GM18861 (cell line): ENCODE measurements around the gene PM20D2.
"Not testable (repeated sequence)": the region's sequence is repeated elsewhere in the genome, so short reads cannot be mapped to it uniquely, and the experiment has no call there.

Experiments
- ATAC-seq: cut with Tn5 transposase; IDR thresholded peaks from one replicate; pipeline ENCODE4 v1.9.1; 2021; ENCODE audit not compliant: unreplicated experiment

Gene PM20D2, protein sequence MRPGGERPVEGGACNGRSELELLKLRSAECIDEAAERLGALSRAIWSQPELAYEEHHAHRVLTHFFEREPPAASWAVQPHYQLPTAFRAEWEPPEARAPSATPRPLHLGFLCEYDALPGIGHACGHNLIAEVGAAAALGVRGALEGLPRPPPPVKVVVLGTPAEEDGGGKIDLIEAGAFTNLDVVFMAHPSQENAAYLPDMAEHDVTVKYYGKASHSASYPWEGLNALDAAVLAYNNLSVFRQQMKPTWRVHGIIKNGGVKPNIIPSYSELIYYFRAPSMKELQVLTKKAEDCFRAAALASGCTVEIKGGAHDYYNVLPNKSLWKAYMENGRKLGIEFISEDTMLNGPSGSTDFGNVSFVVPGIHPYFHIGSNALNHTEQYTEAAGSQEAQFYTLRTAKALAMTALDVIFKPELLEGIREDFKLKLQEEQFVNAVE

DNA sequence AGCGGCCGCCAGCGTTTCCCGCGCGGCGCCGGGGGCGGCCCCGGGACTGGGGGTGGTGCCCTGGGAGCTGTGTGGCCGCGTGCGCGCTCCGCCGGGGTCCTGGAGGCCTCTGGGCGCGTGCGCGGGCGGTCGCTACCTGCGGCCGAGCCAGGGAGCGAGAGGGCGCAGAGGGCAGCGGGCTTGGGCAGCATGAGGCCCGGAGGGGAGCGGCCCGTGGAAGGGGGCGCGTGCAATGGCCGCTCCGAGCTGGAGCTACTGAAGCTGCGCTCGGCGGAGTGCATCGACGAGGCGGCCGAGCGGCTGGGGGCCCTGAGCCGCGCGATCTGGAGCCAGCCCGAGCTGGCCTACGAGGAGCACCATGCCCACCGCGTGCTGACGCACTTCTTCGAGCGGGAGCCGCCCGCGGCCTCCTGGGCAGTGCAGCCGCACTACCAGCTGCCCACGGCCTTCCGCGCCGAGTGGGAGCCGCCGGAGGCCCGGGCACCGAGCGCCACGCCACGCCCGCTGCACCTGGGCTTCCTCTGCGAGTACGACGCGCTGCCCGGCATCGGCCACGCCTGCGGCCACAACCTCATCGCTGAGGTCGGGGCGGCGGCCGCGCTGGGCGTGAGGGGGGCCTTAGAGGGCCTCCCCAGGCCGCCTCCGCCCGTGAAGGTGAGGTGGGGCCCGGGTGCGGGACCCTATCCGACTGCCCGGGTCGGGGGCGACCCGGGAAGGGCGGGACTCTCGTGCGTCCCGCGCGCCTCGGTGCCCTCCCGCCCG lies at the start of gene PM20D2:
Gene PM20D2, plus strand, starts transcription at position 100 of the 762 bp plus-strand sequence. Its CDS starts 90 bp downstream, at position 190.
- ATAC-seq = peak; percentile 50

DNA sequence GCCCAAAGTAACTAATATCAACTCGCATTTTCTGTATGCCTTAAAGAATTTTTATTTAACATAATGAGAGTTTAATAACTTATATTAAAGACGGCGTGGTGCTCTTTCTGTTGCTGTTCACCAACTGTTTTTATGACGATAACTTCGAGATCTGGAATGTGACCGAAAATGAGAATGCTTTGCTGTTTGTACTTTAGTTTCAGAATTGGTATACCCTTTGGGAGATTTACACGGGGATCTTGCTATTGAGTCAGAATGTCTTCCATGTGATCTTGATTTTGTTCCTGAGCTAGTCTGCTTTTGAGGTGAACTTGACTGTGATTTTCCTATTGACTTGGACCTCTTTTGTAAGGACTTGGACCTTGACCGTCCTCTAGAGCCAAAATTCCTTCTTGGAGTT lies 47.4 kb upstream of the PM20D2 start:
- ATAC-seq = no peak

GRCh38 chr6:89100114-89100513 lies 45.7 kb upstream of the PM20D2 start:
- ATAC-seq = no peak

DNA sequence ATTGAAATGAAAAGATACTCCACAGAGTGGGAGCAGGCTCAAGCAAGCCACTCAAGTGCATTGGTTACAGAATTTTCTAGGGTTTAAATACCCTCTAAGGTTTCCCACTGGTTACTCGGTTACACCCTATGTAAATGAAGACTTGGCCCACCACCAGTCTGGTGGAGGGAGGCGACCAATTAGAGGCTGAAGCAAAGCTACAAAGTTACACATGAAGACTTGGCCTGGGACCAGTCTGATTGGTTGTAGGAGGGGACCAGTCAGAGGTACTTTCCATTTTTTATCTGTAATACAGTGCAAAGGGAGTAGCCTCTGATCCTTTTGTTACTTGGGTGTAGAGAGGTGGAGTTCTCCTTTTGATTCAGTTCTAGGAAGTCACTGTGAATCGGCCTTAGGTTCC lies 35.6 kb upstream of the PM20D2 start:
- ATAC-seq = no peak

DNA sequence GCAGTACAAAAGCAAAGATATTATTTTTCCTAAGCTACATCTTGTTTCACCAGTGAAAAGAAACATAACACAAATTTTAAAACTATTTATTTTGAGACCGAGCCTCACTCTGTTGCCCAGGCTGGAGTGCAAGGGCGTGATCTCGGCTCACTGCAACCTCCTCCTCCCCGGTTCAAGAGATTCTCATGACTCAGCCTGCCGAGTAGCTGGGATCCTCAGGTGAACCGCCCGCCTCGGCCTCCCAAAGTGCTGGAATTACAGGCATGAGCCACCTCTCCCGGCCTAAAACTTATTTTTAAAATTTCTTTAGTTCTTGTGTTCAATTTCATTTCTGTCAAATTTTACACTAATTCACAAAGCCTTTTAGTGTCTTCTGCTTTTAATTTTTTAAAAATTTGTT lies 33.9 kb upstream of the PM20D2 start:
- ATAC-seq = no peak

- no peak for ATAC-seq
Measured at GRCh38 chr6:89116702-89117101, 29.2 kb upstream of the PM20D2 start.

- ATAC-seq = peak; percentile 60
Measured at GRCh38 chr6:89117211-89118108, 28.4 kb upstream of the PM20D2 start, which contains the start of gene SRSF12. Gene SRSF12, minus strand, starts transcription at chr6:89118071. Its CDS starts 184 bp downstream, at chr6:89117887.

DNA sequence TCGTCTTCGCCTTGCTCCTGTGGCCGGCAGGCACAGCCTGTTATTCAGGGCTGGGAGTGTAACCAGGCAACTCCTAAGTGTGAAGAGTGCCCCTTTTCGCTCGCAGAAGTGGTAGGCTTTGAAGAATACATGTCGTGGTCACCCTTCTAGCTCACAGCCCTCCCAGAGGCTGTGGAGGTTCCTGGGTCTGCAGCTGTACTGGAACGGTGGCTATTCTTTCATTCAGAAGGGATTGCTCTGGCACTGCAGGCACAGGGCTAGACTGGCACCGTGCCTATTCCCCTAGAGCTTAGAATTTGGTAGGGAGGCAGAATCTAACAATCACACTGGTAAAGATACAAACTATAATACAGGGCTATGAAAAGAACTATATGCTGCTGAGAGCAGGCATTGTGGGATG lies 26.9 kb upstream of the PM20D2 start:
- ATAC-seq = no peak

DNA sequence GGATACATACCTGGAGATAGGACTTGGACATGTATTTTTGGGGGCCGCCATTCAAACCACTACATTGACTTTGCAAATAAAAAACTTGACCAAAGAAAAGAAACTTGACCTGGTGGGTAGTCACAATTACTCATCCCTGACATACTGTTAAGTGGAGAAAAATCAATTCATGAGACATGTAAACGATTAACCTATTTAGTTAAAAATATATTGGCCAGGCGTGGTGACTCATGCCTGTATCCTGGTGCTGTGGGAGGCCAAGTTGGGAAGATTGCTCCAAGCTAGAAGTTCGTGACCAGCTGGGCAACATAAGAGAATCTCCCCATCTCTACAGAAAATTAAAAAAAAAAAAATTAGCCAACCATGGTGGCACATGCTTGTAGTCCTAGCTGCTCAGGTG lies 25.5 kb upstream of the PM20D2 start:
- ATAC-seq = no peak

DNA sequence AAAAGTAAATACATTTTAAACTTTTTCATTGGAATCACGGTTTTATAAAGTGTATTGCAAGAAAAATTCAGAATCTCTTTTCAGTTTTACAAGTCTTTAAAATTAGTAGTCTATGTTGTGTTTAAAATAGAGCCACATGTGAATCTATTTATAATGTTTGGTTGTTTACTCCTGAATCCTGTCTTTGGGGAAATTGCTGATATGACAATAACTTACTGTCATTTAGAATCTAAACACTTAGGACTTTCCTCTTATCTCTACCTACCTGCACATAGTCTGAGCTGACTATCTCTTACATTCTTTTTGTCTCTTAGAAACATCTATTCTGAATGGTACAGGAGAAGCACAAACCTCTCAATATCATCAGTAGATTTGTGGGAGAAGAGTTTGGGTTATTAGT lies 23.9 kb upstream of the PM20D2 start:
- ATAC-seq = no peak

GRCh38 chr6:89122625-89123024 lies 23.2 kb upstream of the PM20D2 start:
- ATAC-seq = peak; percentile 65

DNA sequence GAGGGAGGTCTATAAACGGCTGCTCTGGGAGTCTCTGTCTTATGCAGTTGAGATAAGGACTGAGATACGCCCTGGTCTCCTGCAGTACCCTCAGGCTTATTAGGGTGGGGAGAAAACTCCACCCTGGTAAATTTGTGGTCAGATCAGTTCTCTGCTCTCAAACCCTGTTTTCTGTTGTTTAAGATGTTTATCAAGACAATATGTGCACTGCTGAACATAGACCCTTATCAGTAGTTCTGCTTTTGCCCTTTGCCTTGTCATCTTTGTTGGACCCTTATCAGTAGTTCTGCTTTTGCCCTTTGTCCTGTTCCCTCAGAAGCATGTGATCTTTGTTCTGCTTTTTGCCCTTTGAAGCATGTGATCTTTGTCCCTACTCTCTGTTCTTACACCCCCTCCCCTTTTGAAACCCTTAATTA lies 17.6 kb upstream of the PM20D2 start:
- not testable (repeated sequence) for ATAC-seq

DNA sequence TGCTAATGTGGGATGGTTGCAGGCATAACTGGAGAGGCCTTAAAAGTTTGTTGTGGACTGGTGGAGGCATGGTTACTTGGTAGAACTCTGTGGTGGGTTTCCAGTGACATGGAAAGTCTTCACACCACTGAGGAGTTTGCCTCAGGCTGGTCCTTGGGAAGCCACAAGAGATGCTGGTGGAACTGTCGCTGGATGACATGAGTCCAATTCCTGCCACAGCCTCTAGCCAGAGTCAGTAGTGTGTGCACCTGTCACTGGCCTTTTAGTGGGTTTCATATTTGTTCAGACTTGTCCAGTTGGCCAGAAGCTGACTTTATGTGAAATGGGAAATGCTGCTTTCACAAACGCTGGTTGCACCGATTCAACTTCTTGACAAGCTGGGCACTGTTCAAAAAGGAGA lies 14.3 kb upstream of the PM20D2 start:
- no peak for ATAC-seq

DNA sequence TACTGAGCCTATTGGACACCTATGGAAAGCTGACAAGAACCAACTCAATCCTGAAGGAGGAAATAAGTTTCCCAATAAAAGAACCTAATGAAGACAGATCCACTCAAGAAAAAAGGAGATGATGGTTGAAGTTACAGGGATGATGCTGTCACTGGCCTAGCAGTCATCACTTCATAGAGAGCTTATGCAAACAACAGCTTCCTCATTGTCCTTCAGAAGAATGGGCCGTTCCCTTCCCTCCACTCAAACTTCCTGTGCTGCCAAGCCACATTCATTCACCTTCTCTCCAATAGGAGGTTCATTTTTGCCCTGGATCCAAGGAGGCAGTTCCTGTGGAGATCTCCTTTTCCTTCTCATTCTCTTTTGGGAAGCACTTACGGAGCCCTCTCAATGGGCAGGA lies 13.8 kb upstream of the PM20D2 start:
- ATAC-seq = no peak

DNA sequence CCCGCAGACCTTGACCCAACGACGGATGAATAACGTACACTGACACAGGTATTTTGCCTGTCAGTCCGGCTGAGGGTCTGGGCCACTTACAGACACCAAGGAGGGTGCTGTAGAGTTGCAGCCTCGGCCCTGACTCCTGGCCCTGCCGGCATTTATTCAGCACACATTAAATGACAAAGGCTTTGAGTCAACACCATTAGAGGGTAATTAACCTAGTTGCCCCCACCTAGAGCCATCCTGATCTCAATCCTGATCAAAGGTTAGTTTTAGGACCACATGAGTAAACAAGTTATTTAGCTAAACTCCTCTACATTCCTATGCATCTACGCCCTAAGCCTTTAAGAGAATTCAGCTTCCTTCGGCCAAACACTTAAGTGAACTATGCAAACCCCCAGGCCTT lies 11.9 kb upstream of the PM20D2 start:
- ATAC-seq = no peak

GRCh38 chr6:89134723-89135122 lies 11.1 kb upstream of the PM20D2 start:
- no peak for ATAC-seq

DNA sequence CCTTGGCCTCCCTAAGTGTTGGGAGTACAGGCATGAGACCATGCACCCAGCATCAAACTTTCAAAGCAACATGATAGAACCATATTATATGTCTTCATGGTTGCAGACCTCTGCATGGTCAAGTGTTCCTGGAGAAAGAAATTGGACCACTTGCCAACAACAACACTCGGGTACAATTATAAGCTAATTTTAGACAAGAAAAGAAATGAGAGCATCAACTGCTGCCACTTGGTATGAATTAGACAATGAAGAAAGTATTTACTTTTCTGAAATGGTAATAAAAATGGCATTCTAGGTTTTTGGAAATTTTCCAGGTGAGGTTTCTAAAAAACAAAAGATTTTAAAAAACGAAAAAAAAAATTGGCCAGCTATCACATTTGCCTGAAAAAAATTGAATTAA lies 7.7 kb upstream of the PM20D2 start:
- ATAC-seq = no peak

DNA sequence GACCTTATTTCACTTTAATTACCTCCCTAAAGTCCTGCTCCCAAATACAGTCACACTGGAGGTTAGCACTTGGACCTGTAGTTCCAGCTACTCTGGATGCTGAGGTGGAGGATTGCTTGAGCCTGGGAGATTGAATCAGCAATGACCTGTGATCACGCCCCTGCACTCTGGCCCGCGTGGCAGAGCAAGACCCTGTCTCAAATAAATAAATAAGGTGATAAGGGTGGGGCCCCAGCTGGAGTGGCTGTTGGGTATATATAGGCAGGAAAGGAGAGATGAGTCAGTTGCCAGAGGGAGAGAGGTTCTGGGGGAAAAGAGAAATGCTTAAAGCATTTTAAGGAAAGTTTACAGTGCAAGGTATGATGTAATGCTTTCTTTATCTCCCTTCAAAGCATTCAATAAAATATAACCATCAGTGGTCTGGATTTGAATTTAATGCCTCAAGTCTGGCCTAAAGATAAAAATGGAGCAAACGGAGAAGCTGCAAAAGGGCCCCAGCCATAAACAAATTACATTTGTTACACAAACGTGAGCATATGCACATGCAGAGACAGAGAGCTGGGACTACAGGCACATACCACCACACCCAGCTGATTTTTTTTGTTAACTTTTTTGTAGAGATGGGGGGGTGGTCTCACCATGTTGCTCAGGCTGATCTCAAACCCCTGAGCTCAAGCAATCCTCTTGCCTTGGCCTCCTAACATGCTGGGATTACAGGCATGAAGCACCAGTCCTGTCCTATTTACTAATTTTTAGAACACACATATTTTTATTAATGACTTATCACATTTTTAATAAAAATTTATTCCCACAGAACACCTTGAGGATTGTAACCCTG lies 6.1 kb upstream of the PM20D2 start:
- no peak for ATAC-seq

GRCh38 chr6:89140347-89141156 lies 5.3 kb upstream of the PM20D2 start:
- ATAC-seq = no peak
